GM12878 (cell line): ENCODE data around the gene ITIH1. TPM values are rescaled to one million over a fixed set of nuclear protein-coding genes. Genes with fewer than 3 reads are reported as not detected.
"Not testable (repeated sequence)": the region's sequence is repeated elsewhere in the genome, so short reads cannot be mapped to it uniquely, and the experiment has no call there.

Experiments
- ATAC-seq: fragments of 200-7000 bp; cut with Tn5 transposase; 3 replicates; pipeline ENCODE4 v1.9.1; 2020; ENCODE audit warnings: mild to moderate bottlenecking, moderate library complexity
- BruUV-seq: library from RNA; stranded (reverse); fragments of 400-500 nt; replicated peaks from 2 replicates; lab custom pipeline; 2021; lab: Mats Ljungman, UMichigan
- CTCF ChIA-PET: fragments of 300-600 bp; sonication (Branson Sonifier 250); formaldehyde crosslinking; extraction: SDS; loops from one replicate; lab custom pipeline; 2021; ENCODE audit warnings: inconsistent platforms; lab: Yijun Ruan, JAX
- POLR2A ChIA-PET: fragments of 350-600 bp; formaldehyde crosslinking; extraction: SDS; loops from one replicate; lab custom pipeline; 2021; ENCODE audit warnings: inconsistent platforms; lab: Charles Lee
- RAD21 ChIA-PET: fragments of 300-600 bp; sonication (Branson Sonifier 250); formaldehyde crosslinking; loops from one replicate; lab custom pipeline; 2023; ENCODE audit warnings: antibody characterized with exemption; ENCODE audit not compliant: unreplicated experiment; lab: Charles Lee
- SMC1A ChIA-PET: fragments of 300-600 bp; sonication (Branson Sonifier 250); formaldehyde crosslinking; loops from one replicate; lab custom pipeline; 2023; ENCODE audit not compliant: unreplicated experiment, uncharacterized antibody; lab: Charles Lee
- DNase-seq: peaks from one replicate; pipeline ENCODE4 v3.0.0-alpha.2; 2011; ENCODE audit warnings: low read depth, low spot score
- FAIRE-seq: peaks from 3 replicates; lab custom pipeline; 2011; peaks lifted over from hg19 to GRCh38; lab: Jason Lieb, UNC
- H2AFZ ChIP-seq: 2 replicates; pipeline ENCODE4 v1.6.0; 2011; ENCODE audit warnings: low read depth, low read length, control low read depth; ENCODE audit not compliant: control insufficient read depth
- H3K27ac ChIP-seq: 2 replicates; pipeline ENCODE4 v1.5.1; 2011; ENCODE audit warnings: control low read depth; ENCODE audit not compliant: control insufficient read depth, insufficient read depth
- H3K27me3 ChIP-seq, 2 experiments: replicated peaks in 1 of 2; 2 replicates each; pipeline versions ENCODE4 v1.6.0 to v1.6.1; 2011; ENCODE audit warnings: low read length in 1 of 2; ENCODE audit not compliant: control insufficient read depth in 2 of 2, insufficient read depth in 2 of 2
- H3K36me3 ChIP-seq, 2 experiments: 2 replicates each; pipeline ENCODE4 v1.5.1; 2011; ENCODE audit warnings: low read length in 1 of 2; ENCODE audit not compliant: control insufficient read depth in 2 of 2, insufficient read depth in 2 of 2
- H3K4me1 ChIP-seq: 2 replicates; pipeline ENCODE4 v1.6.1; 2011; ENCODE audit warnings: mild to moderate bottlenecking, low read length, moderate library complexity, mixed read lengths; ENCODE audit not compliant: control insufficient read depth, insufficient read depth
- H3K4me2 ChIP-seq: 2 replicates; pipeline ENCODE4 v1.6.0; 2011; ENCODE audit warnings: control low read depth; ENCODE audit not compliant: control insufficient read depth, insufficient read depth
- H3K4me3 ChIP-seq: fragments of 200-600 bp; sonication (generic); 2 replicates; pipeline ENCODE4 v1.5.1; 2016
- H3K79me2 ChIP-seq: 2 replicates; pipeline ENCODE4 v1.6.0; 2011; ENCODE audit warnings: low read length; ENCODE audit not compliant: control insufficient read depth, insufficient read depth
- H3K9ac ChIP-seq: 2 replicates; pipeline ENCODE4 v1.8.0; 2011; ENCODE audit warnings: low read length, control low read depth, mixed read lengths; ENCODE audit not compliant: control insufficient read depth, insufficient read depth
- H3K9me3 ChIP-seq: replicated peaks from 3 replicates; pipeline ENCODE4 v1.5.1; 2011; ENCODE audit warnings: mild to moderate bottlenecking, low read length; ENCODE audit not compliant: control insufficient read depth, insufficient read depth
- H4K20me1 ChIP-seq: 2 replicates; pipeline ENCODE4 v1.6.0; 2011; ENCODE audit not compliant: control insufficient read depth, insufficient read depth
- BCLAF1 ChIP-seq: fragments of 450-650 bp; IDR thresholded peaks from 2 replicates; pipeline ENCODE4 v1.6.1; 2017; ENCODE audit warnings: antibody characterized with exemption, mild to moderate bottlenecking, moderate library complexity
- WGBS: methylation state at CpG from one replicate; pipeline ENCODE4 v1.1.6; 2016; ENCODE audit warnings: low lambda C conversion rate; ENCODE audit not compliant: insufficient replicate concordance, insufficient coverage; ENCODE audit errors: missing lambda C conversion rate; 5-methylcytosine and 5-hydroxymethylcytosine counted together
- in situ Hi-C: fragments of 300-500 bp; cut with MboI; formaldehyde crosslinking; loops from 9 replicates; pipeline ENCODE4 v1.14.3; 2018; ENCODE audit warnings: mixed read lengths
- intact Hi-C: fragments of 100-400 bp; cut with micrococcal nuclease; formaldehyde crosslinking; loops from one replicate; pipeline ENCODE4 v1.14.2; 2022; ENCODE audit not compliant: unreplicated experiment
- polyA plus RNA-seq, 11 experiments: library from polyadenylated mRNA; depleted of rRNA in 4 of 11; unstranded in 6 of 11; stranded (reverse) in 5 of 11; fragments of >200 nt; fragmentation: Nextera tagmentation in 4 of 11; fragmentation: Illumina TruSeq in 1 of 11; extraction: Ambion mirVana in 4 of 11; extraction: Trizol in 1 of 11; gene quantifications; 1 replicate in 1 of 11; 2 replicates in 10 of 11; pipeline versions ENCODE4 v1.2.1 to v1.2.3, GENCODE V29; 2011 to 2016; ENCODE audit warnings: inconsistent platforms in 2 of 11, missing spikeins in 2 of 11, low read depth in 1 of 11
- total RNA-seq, 4 experiments: library from RNA; depleted of rRNA in 3 of 4; stranded (reverse); fragments of >200 nt in 3 of 4; fragmentation: Illumina TruSeq in 1 of 4; extraction: Trizol in 1 of 4; gene quantifications; 2 replicates each; pipeline versions ENCODE4 v1.2.1 to v1.2.3, GENCODE V29; 2013 to 2021

Gene ITIH1
- total and polyA plus RNA-seq, 10 of the 15 experiments (the other 5 are each of a cell fraction or from before 2014, with no cell fraction given), result 0.33 to 0.64 (median 0.44) TPM; not detected in 7

- no peak for TF ChIP-seq BCLAF1
- TF ChIP-seq, all 136 proteins: peak for 0
Measured at GRCh38 chr3:52775877-52776276, 1.5 kb upstream of the ITIH1 start (continued).

- DNase-seq, SMC1A ChIA-PET, H3K9me3 ChIP-seq, ATAC-seq, H3K4me2 ChIP-seq, H4K20me1 ChIP-seq, H3K27ac ChIP-seq, H2AFZ ChIP-seq, BruUV-seq, H3K9ac ChIP-seq, FAIRE-seq, H3K36me3 ChIP-seq, intact Hi-C loops, H3K79me2 ChIP-seq, in situ Hi-C loops, H3K4me3 ChIP-seq, RAD21 ChIA-PET, H3K27me3 ChIP-seq: not testable (repeated sequence)
- ChIA-PET CTCF (interaction anchor here (0.6 kb wide), 1 partner anchor 1386 kb away, joined by 3 read pairs; no protein-coding TSS in a partner anchor), POLR2A (interaction anchor here (0.6 to 0.7 kb wide), 2 partner anchors 22 to 264 kb away, joined by 3 to 4 read pairs; no protein-coding TSS in a partner anchor)
- WGBS, result 61% methylated on average over 6 of the region's 6 CpGs
- H3K4me1 ChIP-seq, result peaks cover 11% of the 10 kb centered on the region
Measured at GRCh38 chr3:52776486-52776885, 913 bp upstream of the ITIH1 start.
